ENCODE results near the gene PDZD7.

The PDZD7 gene

DNA sequence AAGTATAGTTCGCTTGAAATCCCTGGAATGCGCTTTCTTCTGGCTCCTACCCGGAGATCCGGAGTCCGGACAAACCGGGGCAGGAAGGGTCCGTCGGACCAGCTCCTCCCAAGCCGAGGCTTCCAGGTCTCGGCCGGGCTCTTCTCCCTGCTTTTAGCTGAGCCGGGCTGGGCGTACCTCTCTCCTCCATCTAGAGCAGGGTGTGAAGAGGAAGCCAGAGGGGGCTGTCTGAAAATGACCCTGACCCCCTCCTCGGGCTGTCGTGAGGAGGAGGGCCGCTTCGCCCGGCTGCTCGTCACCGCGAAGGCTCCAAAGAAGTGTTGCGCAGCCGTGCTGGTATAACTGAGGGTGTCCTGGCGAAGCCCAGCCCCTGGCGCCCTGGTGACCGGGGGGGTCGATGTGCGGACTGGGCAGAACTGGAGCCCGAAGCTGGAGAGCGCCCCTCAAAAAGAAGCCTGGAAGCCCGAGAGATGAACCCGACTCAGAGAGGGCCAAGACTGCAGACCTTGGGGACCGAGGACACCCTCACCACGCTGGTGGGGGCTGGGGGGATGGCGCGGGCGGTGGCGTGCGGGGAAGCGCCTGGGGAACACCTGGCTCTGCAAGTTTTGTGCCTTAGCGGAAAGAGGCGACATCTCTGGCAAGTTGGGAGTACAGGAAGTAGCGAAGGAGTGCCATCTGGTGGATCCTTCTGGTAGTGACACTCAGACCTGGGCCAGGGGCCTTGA lies 36.6 kb upstream of the PDZD7 start:
- Histone ChIP-seq H3K27me3 (replicated peaks; ENCODE audit: control insufficient read depth, insufficient read depth, low read length, poor library complexity, severe bottlenecking) (peaks cover 34% of the 10 kb centered on the region), H3K4me3 (ENCODE audit: insufficient read depth, low read depth, low read length, poor library complexity, severe bottlenecking) (peak overlapping the region; percentile 60), H3K4me1 (ENCODE audit: control insufficient read depth, insufficient read depth, low read length, poor library complexity, severe bottlenecking) (peaks cover 28% of the 10 kb centered on the region), H3K9me3 (ENCODE audit: control insufficient read depth, low read length) (no peaks in the 10 kb centered on the region), H3K27ac (ENCODE audit: insufficient read depth, low read length, poor library complexity, severe bottlenecking) (no peak overlapping the region), H3K36me3 (ENCODE audit: control insufficient read depth, insufficient read depth, low read length) (no peaks in the 10 kb centered on the region)
- DNase-seq: peak; percentile 57 to 67 (median 61)

DNA sequence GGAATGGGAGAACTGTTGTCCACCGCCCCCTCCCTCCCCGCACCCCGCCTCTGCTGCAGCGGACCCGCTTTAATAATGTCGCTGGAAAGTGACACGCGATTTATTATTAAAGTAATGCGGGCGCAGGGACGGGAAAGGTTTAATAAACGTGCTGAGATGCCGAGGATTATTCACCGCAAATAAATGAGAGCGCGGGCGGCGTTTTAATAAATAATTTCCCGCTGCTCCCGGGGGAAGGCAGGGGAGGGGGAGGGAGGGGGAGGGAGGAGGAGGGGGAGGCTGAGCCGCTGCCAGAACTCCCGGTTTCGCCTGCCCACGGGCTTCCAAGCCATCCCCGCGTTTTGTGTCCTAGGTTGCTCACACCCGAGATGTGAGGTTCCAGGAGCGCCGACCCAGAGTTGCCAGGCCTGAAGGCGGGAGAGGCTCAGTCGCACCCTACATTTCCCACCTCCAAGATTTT lies 36.0 kb upstream of the PDZD7 start:
- Histone ChIP-seq H3K27me3 (replicated peaks; ENCODE audit: control insufficient read depth, insufficient read depth, low read length, poor library complexity, severe bottlenecking) (peaks cover 34% of the 10 kb centered on the region), H3K36me3 (ENCODE audit: control insufficient read depth, insufficient read depth, low read length) (no peaks in the 10 kb centered on the region), H3K4me1 (ENCODE audit: control insufficient read depth, insufficient read depth, low read length, poor library complexity, severe bottlenecking) (peaks cover 34% of the 10 kb centered on the region), H3K4me3 (ENCODE audit: insufficient read depth, low read depth, low read length, poor library complexity, severe bottlenecking) (peak overlapping the region; percentile 60), H3K27ac (ENCODE audit: insufficient read depth, low read length, poor library complexity, severe bottlenecking) (no peak overlapping the region), H3K9me3 (ENCODE audit: control insufficient read depth, low read length) (no peaks in the 10 kb centered on the region)
- DNase-seq: no peak

GRCh38 chr10:101066146-101066895 lies 35.4 kb upstream of the PDZD7 start:
- Histone ChIP-seq H3K9me3 (ENCODE audit: control insufficient read depth, low read length) (no peaks in the 10 kb centered on the region), H3K4me3 (ENCODE audit: insufficient read depth, low read depth, low read length, poor library complexity, severe bottlenecking) (peak overlapping the region; percentile 19), H3K36me3 (ENCODE audit: control insufficient read depth, insufficient read depth, low read length) (no peaks in the 10 kb centered on the region), H3K4me1 (ENCODE audit: control insufficient read depth, insufficient read depth, low read length, poor library complexity, severe bottlenecking) (peaks cover 40% of the 10 kb centered on the region), H3K27ac (ENCODE audit: insufficient read depth, low read length, poor library complexity, severe bottlenecking) (no peak overlapping the region), H3K27me3 (replicated peaks; ENCODE audit: control insufficient read depth, insufficient read depth, low read length, poor library complexity, severe bottlenecking) (peaks cover 34% of the 10 kb centered on the region)
- peak; percentile 8 to 29 (median 25) for DNase-seq

GRCh38 chr10:101065481-101066145 lies 34.7 kb upstream of the PDZD7 start:
- Histone ChIP-seq H3K9me3 (ENCODE audit: control insufficient read depth, low read length) (no peaks in the 10 kb centered on the region), H3K36me3 (ENCODE audit: control insufficient read depth, insufficient read depth, low read length) (no peaks in the 10 kb centered on the region), H3K4me3 (ENCODE audit: insufficient read depth, low read depth, low read length, poor library complexity, severe bottlenecking) (no peak overlapping the region), H3K4me1 (ENCODE audit: control insufficient read depth, insufficient read depth, low read length, poor library complexity, severe bottlenecking) (peaks cover 45% of the 10 kb centered on the region), H3K27me3 (replicated peaks; ENCODE audit: control insufficient read depth, insufficient read depth, low read length, poor library complexity, severe bottlenecking) (peaks cover 34% of the 10 kb centered on the region), H3K27ac (ENCODE audit: insufficient read depth, low read length, poor library complexity, severe bottlenecking) (no peak overlapping the region)
- DNase-seq: no peak

DNA sequence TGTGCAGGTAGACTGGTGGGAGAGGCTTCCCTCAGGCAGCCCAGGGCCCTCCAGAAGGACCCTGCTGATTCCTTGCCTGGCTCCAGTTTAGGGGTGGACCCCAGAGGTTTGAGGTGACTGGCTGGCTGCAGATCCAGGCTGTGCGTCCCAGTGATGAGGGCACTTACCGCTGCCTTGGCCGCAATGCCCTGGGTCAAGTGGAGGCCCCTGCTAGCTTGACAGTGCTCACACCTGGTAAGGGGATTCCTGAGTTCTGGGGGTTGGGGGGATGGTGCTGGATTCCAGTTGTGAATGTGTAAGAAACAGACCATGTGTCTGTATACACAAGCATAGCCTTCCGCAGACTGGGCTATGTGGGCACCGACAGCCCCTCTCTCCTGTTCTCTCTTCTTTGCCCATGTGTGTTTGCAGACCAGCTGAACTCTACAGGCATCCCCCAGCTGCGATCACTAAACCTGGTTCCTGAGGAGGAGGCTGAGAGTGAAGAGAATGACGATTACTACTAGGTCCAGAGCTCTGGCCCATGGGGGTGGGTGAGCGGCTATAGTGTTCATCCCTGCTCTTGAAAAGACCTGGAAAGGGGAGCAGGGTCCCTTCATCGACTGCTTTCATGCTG lies 33.6 kb upstream of the PDZD7 start:
- Histone ChIP-seq H3K4me1 (ENCODE audit: control insufficient read depth, insufficient read depth, low read length, poor library complexity, severe bottlenecking) (peaks cover 45% of the 10 kb centered on the region), H3K4me3 (ENCODE audit: insufficient read depth, low read depth, low read length, poor library complexity, severe bottlenecking) (no peak overlapping the region), H3K9me3 (ENCODE audit: control insufficient read depth, low read length) (no peaks in the 10 kb centered on the region), H3K27ac (ENCODE audit: insufficient read depth, low read length, poor library complexity, severe bottlenecking) (no peak overlapping the region), H3K27me3 (replicated peaks; ENCODE audit: control insufficient read depth, insufficient read depth, low read length, poor library complexity, severe bottlenecking) (peaks cover 34% of the 10 kb centered on the region), H3K36me3 (ENCODE audit: control insufficient read depth, insufficient read depth, low read length) (no peaks in the 10 kb centered on the region)
- no peak for DNase-seq

GRCh38 chr10:101063548-101064414 lies 32.9 kb upstream of the PDZD7 start:
- Histone ChIP-seq H3K4me1 (ENCODE audit: control insufficient read depth, insufficient read depth, low read length, poor library complexity, severe bottlenecking) (peaks cover 45% of the 10 kb centered on the region), H3K27me3 (replicated peaks; ENCODE audit: control insufficient read depth, insufficient read depth, low read length, poor library complexity, severe bottlenecking) (peaks cover 34% of the 10 kb centered on the region), H3K27ac (ENCODE audit: insufficient read depth, low read length, poor library complexity, severe bottlenecking) (no peak overlapping the region), H3K4me3 (ENCODE audit: insufficient read depth, low read depth, low read length, poor library complexity, severe bottlenecking) (no peak overlapping the region), H3K9me3 (ENCODE audit: control insufficient read depth, low read length) (no peaks in the 10 kb centered on the region), H3K36me3 (ENCODE audit: control insufficient read depth, insufficient read depth, low read length) (no peaks in the 10 kb centered on the region)
- no peak for DNase-seq

DNA sequence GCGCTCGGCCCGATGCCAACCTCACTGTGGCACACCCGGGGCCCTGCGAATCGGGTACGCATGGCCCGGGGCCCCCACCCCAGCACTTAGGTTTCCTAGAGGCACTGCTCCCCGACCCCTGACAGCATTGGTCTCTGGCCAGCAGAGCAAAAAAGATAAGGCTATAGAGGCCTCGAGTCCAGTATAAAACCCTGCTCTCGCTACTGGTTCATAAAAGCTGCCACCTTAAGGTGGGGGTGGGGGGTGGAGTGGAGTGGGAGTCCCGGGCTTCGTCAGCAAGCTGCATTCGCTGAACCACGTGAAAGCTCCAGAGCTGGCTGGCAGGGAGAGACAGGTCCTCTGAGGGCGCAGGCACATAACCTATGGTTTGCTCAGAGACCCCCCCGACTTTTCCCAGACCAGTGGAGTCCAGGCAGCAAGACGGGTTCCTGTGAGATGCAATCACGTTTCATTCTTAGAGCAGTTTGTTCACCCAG lies 32.2 kb upstream of the PDZD7 start:
- Histone ChIP-seq H3K4me1 (ENCODE audit: control insufficient read depth, insufficient read depth, low read length, poor library complexity, severe bottlenecking) (peaks cover 45% of the 10 kb centered on the region), H3K9me3 (ENCODE audit: control insufficient read depth, low read length) (no peaks in the 10 kb centered on the region), H3K27ac (ENCODE audit: insufficient read depth, low read length, poor library complexity, severe bottlenecking) (no peak overlapping the region), H3K36me3 (ENCODE audit: control insufficient read depth, insufficient read depth, low read length) (no peaks in the 10 kb centered on the region), H3K4me3 (ENCODE audit: insufficient read depth, low read depth, low read length, poor library complexity, severe bottlenecking) (peak overlapping the region; percentile 35), H3K27me3 (replicated peaks; ENCODE audit: control insufficient read depth, insufficient read depth, low read length, poor library complexity, severe bottlenecking) (peaks cover 34% of the 10 kb centered on the region)
- no peak for DNase-seq

DNA sequence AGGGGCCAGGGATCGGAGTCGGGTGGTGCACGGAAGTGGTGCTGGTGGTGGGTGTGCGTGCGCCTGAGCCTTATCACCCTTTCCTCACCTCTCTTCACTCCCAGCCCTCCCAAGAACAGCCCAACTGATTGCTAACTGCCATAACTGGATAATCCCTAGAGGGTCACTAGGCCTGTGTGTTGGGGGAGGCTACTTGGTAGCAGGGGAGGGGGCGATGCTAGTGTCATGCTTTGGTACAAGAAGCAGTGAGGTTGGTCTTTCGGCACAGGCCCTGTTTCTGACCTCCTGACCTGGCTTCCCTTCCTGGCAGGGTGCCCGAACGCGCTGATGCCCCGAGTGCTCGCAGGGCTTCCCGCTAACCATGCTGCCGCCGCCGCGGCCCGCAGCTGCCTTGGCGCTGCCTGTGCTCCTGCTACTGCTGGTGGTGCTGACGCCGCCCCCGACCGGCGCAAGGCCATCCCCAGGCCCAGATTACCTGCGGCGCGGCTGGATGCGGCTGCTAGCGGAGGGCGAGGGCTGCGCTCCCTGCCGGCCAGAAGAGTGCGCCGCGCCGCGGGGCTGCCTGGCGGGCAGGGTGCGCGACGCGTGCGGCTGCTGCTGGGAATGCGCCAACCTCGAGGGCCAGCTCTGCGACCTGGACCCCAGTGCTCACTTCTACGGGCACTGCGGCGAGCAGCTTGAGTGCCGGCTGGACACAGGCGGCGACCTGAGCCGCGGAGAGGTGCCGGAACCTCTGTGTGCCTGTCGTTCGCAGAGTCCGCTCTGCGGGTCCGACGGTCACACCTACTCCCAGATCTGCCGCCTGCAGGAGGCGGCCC lies 31.5 kb upstream of the PDZD7 start:
- Histone ChIP-seq H3K4me1 (ENCODE audit: control insufficient read depth, insufficient read depth, low read length, poor library complexity, severe bottlenecking) (peaks cover 42% of the 10 kb centered on the region), H3K36me3 (ENCODE audit: control insufficient read depth, insufficient read depth, low read length) (no peaks in the 10 kb centered on the region), H3K4me3 (ENCODE audit: insufficient read depth, low read depth, low read length, poor library complexity, severe bottlenecking) (peak overlapping the region; percentile 35), H3K27me3 (replicated peaks; ENCODE audit: control insufficient read depth, insufficient read depth, low read length, poor library complexity, severe bottlenecking) (peaks cover 31% of the 10 kb centered on the region), H3K9me3 (ENCODE audit: control insufficient read depth, low read length) (no peaks in the 10 kb centered on the region), H3K27ac (ENCODE audit: insufficient read depth, low read length, poor library complexity, severe bottlenecking) (no peak overlapping the region)
- peak; percentile 16 to 28 (median 22) for DNase-seq
